AG04449 (cell line): Measurements from ENCODE around the gene MAP2K3.

Experiments used
- CTCF ChIA-PET: fragments of 350-600 bp; formaldehyde crosslinking; extraction: SDS; loops from one replicate; lab custom pipeline; 2021; ENCODE audit warnings: antibody characterized with exemption; lab: Yijun Ruan, JAX
- POLR2A ChIA-PET: fragments of 400-600, 350-600 bp; formaldehyde crosslinking; extraction: SDS; loops from one replicate; lab custom pipeline; 2020; ENCODE audit warnings: antibody characterized with exemption, inconsistent platforms; lab: Yijun Ruan, JAX
- DNase-seq: peaks from one replicate; pipeline ENCODE4 v3.0.0-alpha.2; 2010; ENCODE audit warnings: low read depth, low spot score
- H3K4me3 ChIP-seq: 2 replicates; pipeline ENCODE4 v1.5.1; 2011; ENCODE audit warnings: low read depth, mild to moderate bottlenecking, control low read depth, low read length
- CTCF ChIP-seq: IDR thresholded peaks from one replicate; pipeline ENCODE4 v1.5.1; 2011; ENCODE audit warnings: mild to moderate bottlenecking, moderate library complexity, low read length, control low read depth, inconsistent platforms; ENCODE audit not compliant: insufficient read depth; ENCODE audit errors: missing control alignments

Gene MAP2K3

GRCh38 chr17:21351366-21352065 lies 67.0 kb downstream of the MAP2K3 start:
- TF ChIP-seq CTCF = no peak
- no peak for DNase-seq
- CTCF ChIA-PET = no interaction called here
- POLR2A ChIA-PET = no interaction called here
- H3K4me3 ChIP-seq = no peak overlapping the region

- ChIA-PET POLR2A (no interaction called here), CTCF (no interaction called here)
- TF ChIP-seq CTCF = no peak
- H3K4me3 ChIP-seq = no peak overlapping the region
- no peak for DNase-seq
These were observed 67.9 kb downstream of the MAP2K3 start for GRCh38 chr17:21352221-21352980.

GRCh38 chr17:21352981-21353265 lies 68.4 kb downstream of the MAP2K3 start:
- DNase-seq = no peak
- ChIA-PET CTCF (no interaction called here), POLR2A (no interaction called here)
- H3K4me3 ChIP-seq = no peak overlapping the region
- TF ChIP-seq CTCF = no peak

- no peak overlapping the region for H3K4me3 ChIP-seq
- no peak for DNase-seq
- no peak for TF ChIP-seq CTCF
- ChIA-PET POLR2A (no interaction called here), CTCF (no interaction called here)
These were observed 69.0 kb downstream of the MAP2K3 start for GRCh38 chr17:21353326-21354010.

GRCh38 chr17:21354796-21355385 lies 70.4 kb downstream of the MAP2K3 start:
- no peak overlapping the region for H3K4me3 ChIP-seq
- POLR2A ChIA-PET = no interaction called here
- CTCF ChIA-PET = no interaction called here
- no peak for DNase-seq
- TF ChIP-seq CTCF = no peak

- no peak overlapping the region for H3K4me3 ChIP-seq
- TF ChIP-seq CTCF = no peak
- no peak for DNase-seq
- ChIA-PET CTCF (no interaction called here), POLR2A (no interaction called here)
These were observed 71.1 kb downstream of the MAP2K3 start for GRCh38 chr17:21355586-21355985.
